IPS-15b (cell line): Measurements from ENCODE around the gene GNA12.
"Not testable (repeated sequence)": the region's sequence is repeated elsewhere in the genome, so short reads cannot be mapped to it uniquely, and the experiment has no call there.

Source experiments
- H3K27me3 ChIP-seq: one replicate; pipeline ENCODE4 v1.6.1; 2013; ENCODE audit warnings: low read length; ENCODE audit not compliant: control insufficient read depth, insufficient read depth
- H3K36me3 ChIP-seq: one replicate; pipeline ENCODE4 v1.6.1; 2013; ENCODE audit warnings: low read length; ENCODE audit not compliant: control insufficient read depth, insufficient read depth
- H3K4me1 ChIP-seq: one replicate; pipeline ENCODE4 v1.6.1; 2013; ENCODE audit warnings: mild to moderate bottlenecking, low read length; ENCODE audit not compliant: control insufficient read depth, insufficient read depth
- H3K4me3 ChIP-seq: one replicate; pipeline ENCODE4 v1.5.1; 2013; ENCODE audit warnings: low read depth, low read length
- H3K9ac ChIP-seq: one replicate; pipeline ENCODE4 v1.6.1; 2013; ENCODE audit warnings: low read depth, mild to moderate bottlenecking, low read length
- H3K9me3 ChIP-seq: one replicate; pipeline ENCODE4 v1.6.1; 2013; ENCODE audit warnings: mild to moderate bottlenecking, low read length; ENCODE audit not compliant: control insufficient read depth, insufficient read depth

Gene GNA12

GRCh38 chr7:2738766-2739549, 105.2 kb downstream of the GNA12 start:
- H3K9me3 ChIP-seq, result no peaks in the 10 kb centered on the region
- no peak overlapping the region for H3K4me3 ChIP-seq
- no peak overlapping the region for H3K9ac ChIP-seq
- no peaks in the 10 kb centered on the region for H3K36me3 ChIP-seq
- no peaks in the 10 kb centered on the region for H3K4me1 ChIP-seq
- no peaks in the 10 kb centered on the region for H3K27me3 ChIP-seq

- Histone ChIP-seq H3K27me3 (no peaks in the 10 kb centered on the region), H3K36me3 (no peaks in the 10 kb centered on the region), H3K9me3 (no peaks in the 10 kb centered on the region), H3K4me3 (no peak overlapping the region), H3K9ac (no peak overlapping the region), H3K4me1 (no peaks in the 10 kb centered on the region)
Observed at GRCh38 chr7:2737771-2738540, 106.2 kb downstream of the GNA12 start.

DNA sequence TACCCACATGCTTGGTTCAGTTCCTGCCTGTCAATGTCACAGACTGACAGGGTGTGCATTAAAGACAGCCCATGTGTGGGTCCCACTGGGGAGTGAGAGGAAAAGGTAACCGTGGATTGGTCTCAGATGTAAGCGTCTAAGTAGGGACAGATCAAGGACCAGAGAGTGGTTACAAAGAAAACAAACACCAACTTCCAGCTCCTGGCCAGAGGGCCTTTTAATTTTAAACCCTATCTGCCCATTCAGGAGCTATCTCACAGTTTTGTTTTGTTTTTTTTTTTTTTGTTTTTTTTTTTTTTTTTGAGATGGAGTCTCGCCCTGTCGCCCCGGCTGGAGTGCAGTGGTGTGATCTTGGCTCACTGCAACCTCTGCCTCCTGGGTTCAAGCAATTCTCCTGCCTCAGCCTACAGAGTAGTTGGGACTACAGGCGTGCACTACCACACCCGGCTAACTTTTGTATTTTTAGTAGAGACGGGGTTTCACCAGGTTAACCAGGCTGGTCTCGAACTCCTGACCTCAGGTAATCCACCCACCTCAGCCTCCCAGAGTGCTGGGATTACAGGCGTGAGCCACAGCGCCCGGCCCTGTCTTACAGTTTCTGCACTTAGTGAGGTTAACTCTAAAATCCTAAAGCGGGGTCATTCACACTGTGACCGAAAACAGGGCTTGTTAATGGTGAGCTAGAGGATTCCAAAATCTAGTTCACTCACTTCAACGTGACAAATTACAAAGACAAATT, 106.9 kb downstream of the GNA12 start:
- not testable (repeated sequence) for H3K4me1 ChIP-seq, H3K9me3 ChIP-seq, H3K4me3 ChIP-seq, H3K36me3 ChIP-seq, H3K27me3 ChIP-seq
- peak overlapping the region; percentile 37 for H3K9ac ChIP-seq

DNA sequence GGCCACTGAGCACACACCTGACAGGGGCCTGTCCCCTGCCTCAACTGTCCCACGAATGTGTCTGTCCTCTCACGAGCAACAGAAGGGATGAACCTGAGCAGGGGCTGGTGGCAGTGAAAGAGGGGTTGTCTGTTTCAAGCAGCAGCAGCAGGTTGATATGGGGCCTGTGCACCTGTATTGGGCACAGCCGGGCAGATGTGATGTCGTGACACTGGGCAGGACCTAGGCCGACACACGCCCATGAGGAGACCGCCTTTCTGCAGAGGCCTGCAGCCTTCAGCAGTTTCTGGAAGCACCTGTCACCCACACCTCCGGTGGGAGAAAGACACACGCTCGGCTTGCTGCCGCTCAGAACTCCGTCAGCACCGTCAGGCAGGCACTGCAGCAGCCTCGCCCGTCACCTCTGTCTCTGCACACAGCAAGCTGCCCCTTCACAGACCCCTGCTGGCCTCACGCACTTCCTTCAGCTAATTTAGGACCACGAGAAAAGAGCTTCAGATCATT, 107.6 kb downstream of the GNA12 start:
- H3K27me3 ChIP-seq, result no peaks in the 10 kb centered on the region
- H3K9ac ChIP-seq, result peak overlapping the region; percentile 37
- no peak overlapping the region for H3K4me3 ChIP-seq
- peaks cover under 1% of the 10 kb centered on the region for H3K36me3 ChIP-seq
- no peaks in the 10 kb centered on the region for H3K9me3 ChIP-seq
- no peaks in the 10 kb centered on the region for H3K4me1 ChIP-seq

DNA sequence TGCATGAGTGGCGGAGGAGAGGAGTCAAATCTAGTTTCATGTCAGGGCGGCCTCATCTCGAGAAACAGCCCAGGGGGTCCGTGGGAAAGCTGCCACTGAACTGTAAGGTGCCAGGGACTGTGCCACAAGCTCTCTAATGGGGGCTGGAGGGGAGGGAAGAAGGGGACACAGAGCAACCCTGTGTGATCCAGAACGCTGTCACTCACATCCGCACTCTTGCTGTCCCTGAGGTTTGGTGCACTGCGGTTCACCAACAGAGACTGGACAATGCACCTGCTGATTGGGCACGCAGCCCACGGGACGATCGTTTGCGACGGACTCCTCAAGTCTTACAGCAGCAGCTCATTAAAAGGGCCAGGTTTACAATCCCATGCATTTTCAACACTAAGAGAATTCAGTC, 108.4 kb downstream of the GNA12 start:
- H3K4me3 ChIP-seq, result no peak overlapping the region
- no peaks in the 10 kb centered on the region for H3K4me1 ChIP-seq
- no peak overlapping the region for H3K9ac ChIP-seq

GRCh38 chr7:2734751-2735571, 109.1 kb downstream of the GNA12 start:
- no peak overlapping the region for H3K4me3 ChIP-seq
- H3K4me1 ChIP-seq, result no peaks in the 10 kb centered on the region
- H3K27me3 ChIP-seq, result no peaks in the 10 kb centered on the region
- no peak overlapping the region for H3K9ac ChIP-seq
- H3K36me3 ChIP-seq, result peaks cover 15% of the 10 kb centered on the region
- no peaks in the 10 kb centered on the region for H3K9me3 ChIP-seq

More for the DNA sequence above, 108.4 kb downstream of the GNA12 start:
- no peaks in the 10 kb centered on the region for H3K9me3 ChIP-seq
- H3K27me3 ChIP-seq, result no peaks in the 10 kb centered on the region
- H3K36me3 ChIP-seq, result peaks cover 8% of the 10 kb centered on the region

DNA sequence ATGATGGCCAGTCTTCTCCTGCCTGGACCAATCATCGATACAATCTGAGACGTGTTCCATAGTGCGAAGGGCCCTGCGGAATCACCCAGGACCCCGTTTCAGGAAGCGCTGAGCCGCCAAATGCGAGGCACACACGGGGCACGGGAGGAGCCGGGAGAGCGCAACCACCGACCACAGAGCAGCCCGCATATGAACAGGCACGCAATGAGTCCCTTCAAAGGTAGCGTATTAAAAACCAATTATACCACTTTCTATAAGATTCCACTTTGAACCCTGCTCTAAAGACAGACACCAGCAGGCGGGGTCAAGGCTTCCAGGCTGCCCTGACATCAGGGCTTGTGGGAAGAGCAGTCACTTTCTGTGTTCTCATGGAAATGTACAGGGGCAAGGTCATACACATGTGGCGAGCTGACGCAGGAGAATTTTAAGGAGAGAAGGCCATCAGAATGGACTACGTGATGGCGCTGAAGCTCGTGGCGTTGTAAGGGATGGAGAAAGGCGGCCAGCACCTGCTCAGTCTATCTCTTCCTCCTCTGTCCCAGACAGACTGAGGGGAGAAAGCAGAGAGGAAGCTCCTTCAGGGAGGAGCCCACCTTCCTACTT, 109.9 kb downstream of the GNA12 start:
- Histone ChIP-seq H3K4me1 (no peaks in the 10 kb centered on the region), H3K36me3 (peaks cover 18% of the 10 kb centered on the region), H3K9me3 (no peaks in the 10 kb centered on the region), H3K27me3 (no peaks in the 10 kb centered on the region), H3K9ac (no peak overlapping the region), H3K4me3 (no peak overlapping the region)

- Histone ChIP-seq H3K36me3 (peaks cover 21% of the 10 kb centered on the region), H3K4me3 (no peak overlapping the region), H3K9me3 (no peaks in the 10 kb centered on the region), H3K4me1 (no peaks in the 10 kb centered on the region), H3K27me3 (no peaks in the 10 kb centered on the region), H3K9ac (no peak overlapping the region)
Observed at GRCh38 chr7:2732959-2733584, 111.0 kb downstream of the GNA12 start.

GRCh38 chr7:2732388-2732787, 111.7 kb downstream of the GNA12 start:
- H3K4me1 ChIP-seq, result no peaks in the 10 kb centered on the region
- H3K27me3 ChIP-seq, result no peaks in the 10 kb centered on the region
- no peak overlapping the region for H3K9ac ChIP-seq
- peaks cover 21% of the 10 kb centered on the region for H3K36me3 ChIP-seq
- no peaks in the 10 kb centered on the region for H3K9me3 ChIP-seq
- no peak overlapping the region for H3K4me3 ChIP-seq

DNA sequence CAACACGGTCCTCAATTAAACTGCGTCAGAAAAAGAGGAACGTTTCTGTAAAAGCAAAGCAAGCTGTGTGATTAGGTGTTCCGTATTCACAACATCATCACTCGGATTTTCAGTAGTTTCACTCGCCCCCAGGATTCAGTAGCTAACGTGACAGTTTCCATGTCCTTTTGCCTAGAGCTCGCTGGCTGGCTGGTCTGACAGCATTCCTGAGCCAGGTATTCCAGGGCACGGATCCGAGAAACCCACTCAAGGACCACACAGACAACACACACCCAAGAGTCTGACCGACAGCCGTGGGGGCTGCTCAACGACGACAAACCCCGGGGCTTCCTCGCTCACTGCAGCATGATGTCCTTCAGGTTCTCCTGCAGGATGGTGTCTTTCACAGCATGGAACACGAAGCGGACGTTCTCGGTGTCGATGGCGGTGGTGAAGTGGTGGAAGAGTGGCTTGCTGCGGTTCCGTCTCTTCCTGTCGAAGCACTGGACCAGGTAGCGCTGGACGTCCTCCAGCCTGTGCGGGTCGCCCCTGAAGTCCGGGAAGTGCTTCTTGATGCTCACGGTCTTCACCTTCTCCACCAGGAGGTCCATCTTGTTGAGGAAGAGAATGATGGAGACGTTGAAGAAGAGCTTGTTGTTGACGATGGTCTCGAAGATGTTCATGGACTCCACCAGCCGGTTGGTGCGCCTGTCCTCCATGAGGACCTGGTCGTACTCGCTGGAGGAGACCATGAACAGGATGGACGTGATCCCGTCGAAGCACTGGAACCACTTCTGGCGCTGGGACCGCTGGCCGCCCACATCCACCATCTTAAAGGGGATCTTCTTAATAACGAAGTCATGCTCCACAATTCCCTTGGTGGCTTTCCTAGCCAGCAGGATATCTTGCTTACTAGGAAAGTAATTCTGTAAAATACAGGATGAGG, 113.0 kb downstream of the GNA12 start:
- Histone ChIP-seq H3K9ac (no peak overlapping the region), H3K4me3 (no peak overlapping the region), H3K9me3 (no peaks in the 10 kb centered on the region), H3K36me3 (peaks cover 25% of the 10 kb centered on the region), H3K4me1 (no peaks in the 10 kb centered on the region), H3K27me3 (no peaks in the 10 kb centered on the region)
